Body of pancreas (tissue), 4 donors: ENCODE measurements around the gene FAM83G. TPM values are rescaled to one million over a fixed set of nuclear protein-coding genes. Genes with fewer than 3 reads are reported as not detected.

ENCODE experiments used
- ATAC-seq: fragments of 150-250 bp; one replicate; pipeline ENCODE4 v1.9.1; 2016
- DNase-seq, 4 donors: peaks; one replicate each; pipeline ENCODE4 v3.0.0-alpha.2; 2019
- H3K27ac ChIP-seq, 4 donors: fragments of 200-600 bp; sonication (generic); 1 replicate in 3 of 4; 2 replicates in 1 of 4; pipeline versions ENCODE4 v1.5.1 to v1.6.1; 2016 to 2019; ENCODE audit warnings: mild to moderate bottlenecking in 1 of 4, mixed read lengths in 1 of 4, moderate library complexity in 1 of 4
- H3K27me3 ChIP-seq, 2 donors: fragments of 200-600 bp; sonication (generic); one replicate each; pipeline ENCODE4 v1.6.0; 2016; ENCODE audit warnings: mild to moderate bottlenecking in 1 of 2
- H3K36me3 ChIP-seq, 2 donors: fragments of 200-600 bp; sonication (generic); replicated peaks in 1 of 2; 2 replicates each; pipeline ENCODE4 v1.5.1; 2016; ENCODE audit warnings: low read depth in 2 of 2; ENCODE audit not compliant: insufficient read depth in 1 of 2
- H3K4me1 ChIP-seq: fragments of 200-600 bp; sonication (generic); one replicate; pipeline ENCODE4 v1.6.0; 2016
- H3K4me3 ChIP-seq, 2 donors: fragments of 200-600 bp; sonication (generic); 1 replicate in 1 of 2; 2 replicates in 1 of 2; pipeline ENCODE4 v1.5.1; 2016 to 2019
- H3K9me3 ChIP-seq, 3 donors: fragments of 200-600 bp; sonication (generic); 1 replicate in 2 of 3; 2 replicates in 1 of 3; pipeline ENCODE4 v1.5.1; 2016
- CTCF ChIP-seq, 7 experiments: fragments of 450-650 bp in 4 of 7; fragments of 200-600 bp in 3 of 7; sonication (generic) in 3 of 7; IDR thresholded peaks; one replicate each; pipeline ENCODE4 v1.5.1; 2016 to 2019; ENCODE audit warnings: antibody characterized with exemption in 7 of 7
- POLR2A ChIP-seq, 3 donors: fragments of 450-650 bp; IDR thresholded peaks; one replicate each; pipeline ENCODE4 v1.6.1; 2016; ENCODE audit warnings: antibody characterized with exemption in 3 of 3, mild to moderate bottlenecking in 2 of 3
- WGBS, 2 donors: methylation state at CpG; one replicate each; pipeline ENCODE4 v1.1.5; 2017; 5-methylcytosine and 5-hydroxymethylcytosine counted together
- intact Hi-C: fragments of 100-400 bp; cut with DNase I; formaldehyde crosslinking; loops from one replicate; pipeline ENCODE4 v1.15.1; 2023
- total RNA-seq, 2 donors: library from RNA; depleted of rRNA; stranded (reverse); fragments of >200 nt; gene quantifications; one replicate each; pipeline ENCODE4 v1.1.0, GENCODE V29; 2016

FAM83G gene
- total RNA-seq, 2 donors from 2014 or later: 11.4 to 16.5 TPM

DNA sequence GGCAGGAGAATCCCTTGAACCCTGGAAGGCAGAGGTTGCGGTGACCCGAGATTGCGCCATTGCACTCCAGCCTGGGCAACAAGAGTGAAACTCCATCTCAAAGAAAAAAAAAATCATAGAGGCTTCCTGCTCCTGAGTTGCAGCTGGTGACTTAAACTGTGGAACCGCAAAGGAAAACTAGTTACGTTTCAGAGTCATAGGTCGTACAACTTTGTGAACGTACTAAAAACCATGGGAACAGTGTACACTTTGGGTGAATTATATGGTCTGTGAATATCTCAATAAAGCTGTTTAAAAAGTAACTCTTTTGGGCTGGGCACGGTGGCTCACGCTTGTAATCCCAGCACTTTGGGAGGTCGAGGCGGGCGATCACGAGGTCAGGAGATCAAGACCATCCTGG lies 29.0 kb downstream of the FAM83G start:
- Histone ChIP-seq H3K27me3 (no peaks in the 10 kb centered on the region), H3K4me1 (peaks cover 3% of the 10 kb centered on the region), H3K9me3 (no peaks in the 10 kb centered on the region), H3K27ac (no peak overlapping the region), H3K36me3 (peaks cover 0 to 13% of the 10 kb centered on the region in 2 donors), H3K4me3 (no peak overlapping the region)
- DNase-seq (no peak), ATAC-seq (no peak)
- TF ChIP-seq POLR2A (IDR thresholded peaks at IDR 0.05) (no peak), CTCF (IDR thresholded peaks at IDR 0.05) (no peak)
- intact Hi-C loops: no loop called here
- 94 to 96% methylated on average over 13 of the region's 13 CpGs for WGBS, 2 donors

GRCh38 chr17:18974407-18975149 lies 30.0 kb downstream of the FAM83G start:
- Histone ChIP-seq H3K4me1 (no peaks in the 10 kb centered on the region), H3K36me3 (peaks cover 0 to 13% of the 10 kb centered on the region in 2 donors), H3K9me3 (no peaks in the 10 kb centered on the region), H3K27ac (no peak overlapping the region), H3K27me3 (no peaks in the 10 kb centered on the region), H3K4me3 (no peak overlapping the region)
- DNase-seq: no peak
- intact Hi-C loops: no loop called here
- ATAC-seq: no peak
- 82 to 93% methylated on average over 7 to 9 of the region's 10 CpGs for WGBS, 2 donors
- TF ChIP-seq CTCF (IDR thresholded peaks at IDR 0.05) (no peak), POLR2A (IDR thresholded peaks at IDR 0.05) (no peak)

GRCh38 chr17:18971801-18972200 lies 32.8 kb downstream of the FAM83G start:
- WGBS, 2 donors: 95 to 99% methylated on average over 7 of the region's 7 CpGs

GRCh38 chr17:18970582-18971480 lies 33.7 kb downstream of the FAM83G start:
- Histone ChIP-seq H3K9me3 (no peaks in the 10 kb centered on the region), H3K4me1 (peaks cover 24% of the 10 kb centered on the region), H3K36me3 (peaks cover 0 to 3% of the 10 kb centered on the region in 2 donors), H3K4me3 (no peak overlapping the region), H3K27me3 (no peaks in the 10 kb centered on the region), H3K27ac (no peak overlapping the region)
- WGBS, 2 donors: 84 to 88% methylated on average over 21 to 24 of the region's 28 CpGs
- DNase-seq: no peak
- ATAC-seq: no peak
- intact Hi-C loops: no loop called here
- no peak for TF ChIP-seq CTCF (IDR thresholded peaks at IDR 0.05)
- no peak for TF ChIP-seq POLR2A (IDR thresholded peaks at IDR 0.05)

More at GRCh38 chr17:18971801-18972200, 32.8 kb downstream of the FAM83G start:
- peaks cover 0 to 3% of the 10 kb centered on the region in 2 donors for H3K36me3 ChIP-seq
- H3K27me3 ChIP-seq: no peaks in the 10 kb centered on the region
- peaks cover 17% of the 10 kb centered on the region for H3K4me1 ChIP-seq
- TF ChIP-seq POLR2A (IDR thresholded peaks at IDR 0.05) (no peak), CTCF (IDR thresholded peaks at IDR 0.05) (no peak)
- H3K27ac ChIP-seq: no peak overlapping the region
- ATAC-seq: no peak
- no peaks in the 10 kb centered on the region for H3K9me3 ChIP-seq
- DNase-seq: no peak
- intact Hi-C loops: no loop called here
- no peak overlapping the region for H3K4me3 ChIP-seq
